Natural killer cell (primary cell): ENCODE results near the gene NAA25. TPM values are rescaled to one million over a fixed set of nuclear protein-coding genes. Genes with fewer than 3 reads are reported as not detected.

Experiments used
- ATAC-seq, 3 donors: fragments of 150-1000 bp in 2 of 3; fragments of 200-7000 bp in 1 of 3; cut with Tn5 transposase; 1 replicate in 1 of 3; 2 replicates in 2 of 3; pipeline ENCODE4 v1.10.0; 2021; ENCODE audit warnings: mild to moderate bottlenecking in 2 of 3, moderate library complexity in 2 of 3
- DNase-seq, 2 donors: peaks; one replicate each; pipeline versions ENCODE4 v3.0.0 to v3.0.0-alpha.2; 2013 to 2021; ENCODE audit warnings: mixed read lengths in 1 of 2
- H3K27ac ChIP-seq: one replicate; pipeline ENCODE4 v1.5.1; 2013; ENCODE audit warnings: mild to moderate bottlenecking, low read length
- H3K27me3 ChIP-seq: one replicate; pipeline ENCODE4 v1.6.1; 2013; ENCODE audit warnings: low read length; ENCODE audit not compliant: control insufficient read depth, insufficient read depth
- H3K36me3 ChIP-seq: one replicate; pipeline ENCODE4 v1.6.1; 2013; ENCODE audit warnings: low read length; ENCODE audit not compliant: control insufficient read depth, insufficient read depth
- H3K4me1 ChIP-seq: one replicate; pipeline ENCODE4 v1.6.1; 2013; ENCODE audit warnings: low read length; ENCODE audit not compliant: control insufficient read depth, insufficient read depth
- H3K4me3 ChIP-seq: one replicate; pipeline ENCODE4 v1.5.1; 2013; ENCODE audit warnings: low read length
- H3K9me3 ChIP-seq: one replicate; pipeline ENCODE4 v1.6.1; 2013; ENCODE audit warnings: low read length; ENCODE audit not compliant: control insufficient read depth, insufficient read depth
- H3K27ac Mint-ChIP-seq, 2 donors: one replicate each; pipeline ENCODE4 v1.8.0; 2022; ENCODE audit warnings: mild to moderate bottlenecking in 2 of 2, mixed read lengths in 2 of 2, moderate library complexity in 1 of 2
- H3K27me3 Mint-ChIP-seq, 2 donors: one replicate each; pipeline ENCODE4 v1.8.0; 2022; ENCODE audit warnings: low read depth in 2 of 2, mixed read lengths in 2 of 2
- H3K36me3 Mint-ChIP-seq: one replicate; pipeline ENCODE4 v1.8.0; 2022; ENCODE audit warnings: mixed read lengths
- H3K4me1 Mint-ChIP-seq, 2 donors: one replicate each; pipeline ENCODE4 v1.8.0; 2022; ENCODE audit warnings: mixed read lengths in 2 of 2
- H3K4me3 Mint-ChIP-seq: one replicate; pipeline ENCODE4 v1.8.0; 2022; ENCODE audit warnings: mild to moderate bottlenecking, moderate library complexity, mixed read lengths
- H3K9me3 Mint-ChIP-seq, 2 donors: one replicate each; pipeline ENCODE4 v1.8.0; 2022; ENCODE audit warnings: mixed read lengths in 2 of 2
- CTCF ChIP-seq: fragments of 200-600 bp; IDR thresholded peaks from one replicate; pipeline ENCODE4 v1.8.0; 2022; ENCODE audit warnings: antibody characterized with exemption
- WGBS: methylation state at CpG from one replicate; pipeline ENCODE4 v1.1.7; 2013; ENCODE audit warnings: missing lambda C conversion rate; ENCODE audit not compliant: insufficient coverage; 5-methylcytosine and 5-hydroxymethylcytosine counted together
- intact Hi-C: fragments of 100-400 bp; cut with micrococcal nuclease; formaldehyde crosslinking; loops from one replicate; pipeline ENCODE4 v1.14.2; 2022
- total RNA-seq, 4 donors: library from RNA; stranded (reverse); fragments of 120-200 nt in 1 of 4; gene quantifications; one replicate each; pipeline versions ENCODE4 v1.2.3 to v1.2.4, GENCODE V29; 2013 to 2022

Gene NAA25
- total RNA-seq, 3 donors from 2014 or later (not counting 1 experiment from before 2014, with no cell fraction given), result 25.8 to 34.4 (median 30.7) TPM

DNA sequence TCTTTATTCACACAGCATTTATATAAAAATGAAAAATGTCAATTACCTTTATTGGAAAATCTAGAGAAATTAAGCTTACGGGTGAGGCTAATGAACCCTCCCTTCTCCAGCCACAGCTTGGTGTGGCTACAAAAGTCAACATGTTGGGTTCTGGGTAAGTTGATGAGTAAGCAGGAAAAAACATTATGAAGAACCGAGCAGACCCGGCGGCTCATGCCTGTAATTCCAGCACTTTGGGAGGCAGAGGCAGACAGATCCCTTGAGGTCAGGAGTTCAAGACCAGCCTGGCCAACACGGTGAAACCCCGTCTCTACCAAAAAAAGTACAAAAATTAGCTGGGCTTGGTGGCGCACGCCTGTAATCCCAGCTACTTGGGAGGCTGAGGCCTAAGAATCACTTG is 10.9 kb downstream of the NAA25 start:
- Mint-ChIP-seq H3K4me3 (no peak overlapping the region), H3K27me3 (no peaks in the 10 kb centered on the region), H3K9me3 (no peaks in the 10 kb centered on the region), H3K4me1 (peaks cover 8 to 13% of the 10 kb centered on the region in 2 donors), H3K27ac (no peak overlapping the region), H3K36me3 (peaks cover 6% of the 10 kb centered on the region)
- 96% methylated on average over 7 of the region's 8 CpGs for WGBS
- Histone ChIP-seq H3K36me3 (peaks cover 20% of the 10 kb centered on the region), H3K4me1 (no peaks in the 10 kb centered on the region), H3K9me3 (no peaks in the 10 kb centered on the region), H3K27me3 (no peaks in the 10 kb centered on the region), H3K4me3 (no peak overlapping the region), H3K27ac (no peak overlapping the region)
- no peak for DNase-seq
- intact Hi-C loops, result no loop called here
- no peak for ATAC-seq
- no peak for TF ChIP-seq CTCF

- Mint-ChIP-seq H3K4me3 (no peak overlapping the region), H3K4me1 (peaks cover 8 to 13% of the 10 kb centered on the region in 2 donors), H3K27ac (peak overlapping the region; percentile 21 to 47), H3K9me3 (no peaks in the 10 kb centered on the region), H3K36me3 (peaks cover 6% of the 10 kb centered on the region), H3K27me3 (no peaks in the 10 kb centered on the region)
- peaks cover 23% of the 10 kb centered on the region for H3K36me3 ChIP-seq
- TF ChIP-seq CTCF, result no peak
- WGBS, result 59% methylated on average over 2 of the region's 2 CpGs
- ATAC-seq, result no peak
- no peaks in the 10 kb centered on the region for H3K27me3 ChIP-seq
- H3K9me3 ChIP-seq, result no peaks in the 10 kb centered on the region
- no peak overlapping the region for H3K4me3 ChIP-seq
- H3K27ac ChIP-seq, result peak overlapping the region; percentile 5
- no peak for DNase-seq
- intact Hi-C loops, result no loop called here
- no peaks in the 10 kb centered on the region for H3K4me1 ChIP-seq
These were observed 11.9 kb downstream of the NAA25 start for GRCh38 chr12:112096667-112097066.

DNA sequence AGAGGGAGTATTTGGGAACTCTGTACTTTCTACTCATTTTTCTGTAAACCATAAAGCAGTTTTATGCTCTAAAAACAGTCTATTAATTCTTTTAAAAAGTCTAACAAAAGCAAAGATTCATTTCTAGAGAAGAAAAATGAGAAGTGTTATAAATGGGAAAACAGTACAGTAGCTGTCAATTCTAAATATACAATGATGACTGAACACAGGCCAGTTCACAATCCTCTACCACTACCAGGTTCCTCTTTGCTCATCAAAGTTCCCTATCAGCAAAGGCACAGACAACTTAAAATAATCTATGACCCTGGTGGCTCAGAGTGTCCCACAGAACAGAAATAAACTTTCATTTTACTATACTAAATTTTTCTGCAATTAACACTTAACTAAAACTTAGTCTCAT is 12.5 kb downstream of the NAA25 start:
- no peaks in the 10 kb centered on the region for H3K27me3 Mint-ChIP-seq
- intact Hi-C loops, result no loop called here

More for the DNA sequence above, 12.5 kb downstream of the NAA25 start:
- Histone ChIP-seq H3K9me3 (no peaks in the 10 kb centered on the region), H3K4me3 (no peak overlapping the region), H3K27ac (no peak overlapping the region), H3K27me3 (no peaks in the 10 kb centered on the region), H3K4me1 (no peaks in the 10 kb centered on the region), H3K36me3 (peaks cover 28% of the 10 kb centered on the region)
- no peak for TF ChIP-seq CTCF
- no peak overlapping the region for H3K4me3 Mint-ChIP-seq
- peak overlapping the region; percentile 47 to 50 for H3K27ac Mint-ChIP-seq
- peaks cover 4% of the 10 kb centered on the region for H3K36me3 Mint-ChIP-seq
- H3K4me1 Mint-ChIP-seq, result peaks cover 8 to 13% of the 10 kb centered on the region in 2 donors
- ATAC-seq, result no peak
- no peaks in the 10 kb centered on the region for H3K9me3 Mint-ChIP-seq
- no peak for DNase-seq
